Raji (cell line): Measurements from ENCODE around the gene COQ9.

Experiments used
- POLR2A ChIP-seq: IDR thresholded peaks from 2 replicates; pipeline ENCODE4 v1.6.1; 2011; ENCODE audit warnings: low read depth, low read length, control low read depth; ENCODE audit not compliant: insufficient read depth

The COQ9 gene

GRCh38 chr16:57509231-57509923 is 62.1 kb downstream of the COQ9 start:
- TF ChIP-seq POLR2A = no peak

- no peak for TF ChIP-seq POLR2A
Measured at GRCh38 chr16:57510016-57510871, 63.0 kb downstream of the COQ9 start.
